HG03196 (cell line): ENCODE data around the gene PPM1M.

Experiments used
- ATAC-seq: cut with Tn5 transposase; IDR thresholded peaks from one replicate; pipeline ENCODE4 v1.9.1; 2021; ENCODE audit not compliant: unreplicated experiment

Gene PPM1M, protein sequence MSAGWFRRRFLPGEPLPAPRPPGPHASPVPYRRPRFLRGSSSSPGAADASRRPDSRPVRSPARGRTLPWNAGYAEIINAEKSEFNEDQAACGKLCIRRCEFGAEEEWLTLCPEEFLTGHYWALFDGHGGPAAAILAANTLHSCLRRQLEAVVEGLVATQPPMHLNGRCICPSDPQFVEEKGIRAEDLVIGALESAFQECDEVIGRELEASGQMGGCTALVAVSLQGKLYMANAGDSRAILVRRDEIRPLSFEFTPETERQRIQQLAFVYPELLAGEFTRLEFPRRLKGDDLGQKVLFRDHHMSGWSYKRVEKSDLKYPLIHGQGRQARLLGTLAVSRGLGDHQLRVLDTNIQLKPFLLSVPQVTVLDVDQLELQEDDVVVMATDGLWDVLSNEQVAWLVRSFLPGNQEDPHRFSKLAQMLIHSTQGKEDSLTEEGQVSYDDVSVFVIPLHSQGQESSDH

DNA sequence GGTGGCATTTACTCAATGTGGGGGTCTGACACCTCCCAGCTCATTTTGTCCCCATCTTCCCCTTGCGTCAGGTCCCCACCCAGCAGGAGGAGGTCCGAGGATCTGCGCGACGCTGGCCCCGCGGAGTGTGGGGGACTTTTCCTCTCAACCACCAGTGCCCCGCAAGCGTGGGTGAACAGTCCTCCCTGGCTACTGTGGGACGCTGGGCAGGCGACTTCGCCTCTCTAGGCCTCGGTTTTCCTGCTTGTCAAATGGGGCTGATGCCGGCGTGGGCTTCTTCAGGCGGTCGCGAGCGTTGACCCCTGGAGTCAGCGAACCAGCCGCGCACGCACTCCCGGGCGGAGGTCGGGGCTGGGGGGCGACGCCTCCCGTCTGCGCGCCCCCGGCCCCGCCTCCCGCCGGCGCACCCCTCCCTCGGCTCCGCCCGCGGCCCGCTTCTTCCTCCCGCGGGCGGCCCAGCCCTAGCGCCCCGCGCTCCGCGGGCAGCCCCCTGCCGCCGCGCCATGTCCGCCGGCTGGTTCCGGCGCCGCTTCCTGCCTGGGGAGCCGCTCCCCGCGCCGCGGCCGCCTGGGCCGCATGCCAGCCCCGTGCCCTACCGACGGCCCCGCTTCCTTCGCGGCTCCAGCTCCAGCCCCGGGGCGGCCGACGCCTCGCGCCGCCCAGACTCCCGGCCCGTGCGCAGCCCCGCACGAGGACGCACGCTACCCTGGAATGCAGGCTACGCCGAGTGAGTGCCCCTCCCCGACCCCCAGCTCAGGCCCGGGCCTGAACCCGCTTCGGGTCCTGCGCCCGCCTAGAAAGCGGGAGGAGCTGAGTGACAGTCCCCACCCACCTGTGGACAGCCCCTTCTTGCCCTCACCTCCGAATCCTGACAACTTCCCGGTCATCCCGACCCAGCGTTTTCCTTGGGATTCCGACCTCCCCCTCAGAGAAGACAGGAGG, at the start of gene PPM1M:
TSS of gene PPM1M (plus strand) at position 438 of the 942 bp plus-strand sequence. CDS start at position 504, 66 bp downstream.
- ATAC-seq = no peak

DNA sequence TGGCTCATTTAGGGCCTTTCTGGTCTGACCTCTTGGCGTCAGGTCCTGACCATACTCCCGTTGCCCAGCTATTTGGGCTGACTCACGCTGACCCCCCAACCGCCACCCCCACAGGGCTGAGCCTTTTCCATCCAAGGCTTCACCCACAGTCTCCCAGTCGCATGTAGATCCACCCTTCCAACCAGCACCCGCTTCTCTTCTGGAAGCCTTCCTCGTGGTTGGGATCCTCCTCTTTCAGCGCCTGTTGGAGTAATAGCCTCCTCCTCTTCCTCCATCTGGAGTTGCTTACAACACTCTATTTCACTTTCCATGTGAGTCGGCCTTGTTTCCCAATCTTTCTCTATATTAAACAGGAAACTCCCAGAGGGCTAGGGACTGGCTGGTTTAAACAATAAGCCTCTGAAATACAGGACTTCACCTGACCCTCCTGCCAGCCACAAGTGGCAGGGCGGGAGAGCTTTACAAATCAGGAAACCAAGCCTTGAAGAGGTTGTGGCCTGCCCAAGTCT, 49.7 kb upstream of the PPM1M start:
- no peak for ATAC-seq

DNA sequence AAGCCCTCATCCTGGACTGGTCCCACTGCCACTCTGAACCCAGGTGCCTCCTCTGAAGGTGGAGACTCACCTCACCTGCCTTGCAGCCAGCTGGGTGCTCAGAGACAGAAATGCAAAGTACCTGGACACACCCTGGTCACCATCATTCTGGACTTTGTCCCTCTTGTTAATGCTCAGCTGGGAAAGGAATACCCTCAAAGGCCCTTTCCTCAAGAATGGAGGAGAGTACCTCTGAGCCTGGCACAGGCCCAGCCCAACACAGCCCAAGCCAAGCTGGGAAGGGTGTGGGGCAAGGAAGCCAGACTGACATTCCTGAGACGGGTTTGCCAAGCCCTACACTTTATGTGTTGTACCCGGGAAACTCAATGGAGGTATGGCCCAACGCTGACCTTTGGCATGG, 48.6 kb upstream of the PPM1M start:
- ATAC-seq = no peak

DNA sequence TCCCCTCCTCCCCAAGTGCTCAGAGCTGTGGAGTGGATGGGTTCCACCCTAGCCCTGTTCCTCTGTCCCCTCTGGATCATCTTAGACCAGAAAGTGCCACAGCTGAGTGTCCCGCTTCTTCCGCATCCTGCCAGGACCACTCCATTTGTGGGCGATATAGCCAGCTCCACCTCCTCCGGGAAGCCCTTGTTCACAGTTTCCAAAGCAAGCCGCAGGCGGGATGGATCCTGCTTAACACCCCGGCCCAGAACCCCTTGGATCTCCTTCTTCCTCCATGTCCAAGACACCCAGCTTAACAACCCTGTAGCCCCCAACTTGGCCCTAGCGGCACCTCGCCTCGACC, 48.1 kb upstream of the PPM1M start:
- ATAC-seq = peak; percentile 2

DNA sequence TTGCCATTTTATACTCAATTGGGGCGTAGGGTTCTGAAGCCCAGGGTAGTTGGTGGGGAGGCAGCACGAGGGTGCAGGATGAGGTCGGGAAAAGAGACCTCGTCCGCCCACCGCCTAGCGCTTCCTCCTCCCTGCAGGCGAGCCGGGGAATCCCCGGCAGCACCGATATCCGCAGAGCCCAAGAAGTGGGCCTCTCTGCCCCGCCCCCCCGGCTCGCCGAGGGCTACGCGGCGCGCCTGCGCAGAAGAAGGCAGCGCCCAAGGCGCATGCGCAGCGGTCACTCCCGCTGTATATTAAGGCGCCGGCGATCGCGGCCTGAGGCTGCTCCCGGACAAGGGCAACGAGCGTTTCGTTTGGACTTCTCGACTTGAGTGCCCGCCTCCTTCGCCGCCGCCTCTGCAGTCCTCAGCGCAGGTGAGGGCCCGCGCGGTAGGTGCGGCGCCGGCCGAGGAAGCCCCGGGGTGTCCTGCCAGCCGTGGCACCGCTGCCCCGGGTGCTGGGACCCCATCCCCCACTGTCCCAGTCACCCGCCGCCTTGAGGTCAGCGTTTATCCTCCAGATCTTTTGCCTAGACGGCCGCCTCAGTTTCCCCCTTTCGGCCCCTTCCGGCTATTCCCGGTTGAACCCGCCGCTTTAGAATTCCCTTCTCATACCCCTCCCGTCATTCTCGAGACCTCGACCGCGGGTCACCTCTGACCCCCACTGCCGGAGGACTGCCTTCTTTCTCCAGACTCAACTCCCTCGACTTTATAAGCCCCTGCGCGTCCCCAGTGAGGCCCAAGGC, 47.5 kb upstream of the PPM1M start, which contains the start of gene ALAS1:
TSS of gene ALAS1 (plus strand) at position 319 of the 784 bp plus-strand sequence. CDS start 1,082 bp downstream, outside the sequence.
- peak; percentile 84 for ATAC-seq

DNA sequence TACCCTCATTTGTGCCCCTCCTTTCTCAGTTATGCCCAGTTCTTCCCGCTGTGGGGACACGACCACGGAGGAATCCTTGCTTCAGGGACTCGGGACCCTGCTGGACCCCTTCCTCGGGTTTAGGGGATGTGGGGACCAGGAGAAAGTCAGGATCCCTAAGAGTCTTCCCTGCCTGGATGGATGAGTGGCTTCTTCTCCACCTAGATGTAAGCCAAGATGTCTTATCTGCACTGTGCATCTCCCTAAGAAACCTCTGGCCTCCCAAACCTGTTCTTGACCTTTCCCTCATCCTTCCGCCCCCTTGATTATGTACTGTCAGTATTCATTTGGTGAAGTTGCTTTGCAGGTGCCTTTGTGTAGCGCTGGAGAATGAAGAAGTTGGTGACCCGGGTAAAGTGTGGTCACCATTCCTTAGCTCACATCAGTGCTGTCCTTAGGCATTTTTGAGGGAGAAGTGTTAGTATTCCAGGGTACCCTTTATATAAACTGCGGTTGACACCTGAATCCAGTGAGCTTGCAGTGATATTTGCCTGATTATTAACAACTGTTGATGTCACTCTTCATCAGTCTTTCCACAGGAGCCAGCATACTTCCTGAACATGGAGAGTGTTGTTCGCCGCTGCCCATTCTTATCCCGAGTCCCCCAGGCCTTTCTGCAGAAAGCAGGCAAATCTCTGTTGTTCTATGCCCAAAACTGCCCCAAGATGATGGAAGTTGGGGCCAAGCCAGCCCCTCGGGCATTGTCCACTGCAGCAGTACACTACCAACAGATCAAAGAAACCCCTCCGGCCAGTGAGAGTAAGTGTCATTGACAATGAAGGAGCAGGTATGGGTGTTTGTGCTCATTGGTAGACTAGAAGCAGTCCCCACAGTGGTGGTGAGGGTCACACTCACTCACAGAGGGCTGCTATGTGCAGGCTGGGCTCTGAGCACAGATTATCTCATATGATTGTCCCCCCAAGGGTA, 46.6 kb upstream of the PPM1M start:
- ATAC-seq = no peak

DNA sequence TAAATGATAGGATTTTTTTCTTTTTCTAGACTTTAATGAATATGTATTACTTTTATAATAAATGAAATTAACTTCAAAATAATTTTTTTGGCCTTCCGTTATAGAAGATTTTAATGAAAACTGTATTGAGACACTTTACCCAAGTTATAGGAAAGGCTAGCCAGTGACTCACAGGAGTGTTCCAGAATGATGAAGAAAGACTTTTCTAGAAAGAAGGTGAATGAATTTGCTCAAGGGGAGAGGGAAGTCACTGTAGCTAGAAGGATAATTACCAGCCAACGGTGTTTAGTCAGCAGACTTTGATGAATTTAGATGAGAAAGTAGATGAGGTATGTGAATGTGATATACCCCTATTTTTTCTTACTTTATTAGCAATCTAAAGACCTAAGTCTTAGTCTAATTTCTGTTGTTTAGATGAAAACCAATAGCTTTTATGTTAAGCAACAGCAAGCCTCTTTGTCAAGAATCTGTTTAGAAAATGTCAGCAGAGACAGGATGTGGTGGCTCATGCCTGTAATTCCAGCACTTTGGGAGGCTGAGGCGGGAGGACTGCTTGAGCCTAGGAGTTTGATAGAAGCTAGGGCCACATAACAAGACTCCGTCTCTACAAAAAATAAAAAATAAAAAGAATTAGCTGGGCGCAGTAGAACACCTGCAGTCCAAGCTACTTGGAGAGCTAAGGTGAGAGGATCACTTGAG, 44.4 kb upstream of the PPM1M start:
- no peak for ATAC-seq

DNA sequence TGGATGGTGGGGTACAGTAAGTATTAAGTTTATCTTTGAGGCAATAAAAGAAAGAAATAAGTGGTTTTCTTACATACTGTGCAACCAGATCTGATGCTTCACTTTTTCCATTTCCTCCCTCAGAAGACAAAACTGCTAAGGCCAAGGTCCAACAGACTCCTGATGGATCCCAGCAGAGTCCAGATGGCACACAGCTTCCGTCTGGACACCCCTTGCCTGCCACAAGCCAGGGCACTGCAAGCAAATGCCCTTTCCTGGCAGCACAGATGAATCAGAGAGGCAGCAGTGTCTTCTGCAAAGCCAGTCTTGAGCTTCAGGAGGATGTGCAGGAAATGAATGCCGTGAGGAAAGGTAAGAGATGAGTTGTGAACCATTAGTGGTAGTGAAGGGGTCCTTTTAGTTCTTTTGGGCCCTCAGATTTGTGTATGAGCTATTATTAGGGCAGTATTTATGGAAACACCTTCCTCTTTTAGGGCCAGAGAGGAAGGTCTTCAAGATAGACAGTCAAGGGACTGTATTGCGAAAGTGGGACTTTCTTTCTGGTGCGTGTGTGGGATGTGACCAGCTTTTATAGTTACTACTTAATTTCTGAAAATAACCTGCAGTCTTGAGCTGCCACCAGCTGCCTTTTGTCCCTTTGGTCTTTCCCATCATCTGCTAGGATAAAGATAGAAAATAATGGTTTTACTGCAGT, 43.0 kb upstream of the PPM1M start:
- ATAC-seq = no peak

DNA sequence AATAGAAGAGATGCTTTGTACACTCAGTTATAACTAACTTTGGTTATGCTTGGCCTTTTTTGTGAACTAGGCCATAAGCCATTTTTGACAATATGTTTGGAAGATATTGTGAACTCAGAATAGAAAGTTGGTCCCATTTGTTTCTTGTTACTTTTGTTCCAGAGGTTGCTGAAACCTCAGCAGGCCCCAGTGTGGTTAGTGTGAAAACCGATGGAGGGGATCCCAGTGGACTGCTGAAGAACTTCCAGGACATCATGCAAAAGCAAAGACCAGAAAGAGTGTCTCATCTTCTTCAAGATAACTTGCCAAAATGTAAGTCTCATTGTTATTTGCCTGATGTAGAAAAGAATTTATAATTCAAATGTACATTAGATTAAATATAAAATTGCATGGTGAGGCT, 41.9 kb upstream of the PPM1M start:
- ATAC-seq = no peak

DNA sequence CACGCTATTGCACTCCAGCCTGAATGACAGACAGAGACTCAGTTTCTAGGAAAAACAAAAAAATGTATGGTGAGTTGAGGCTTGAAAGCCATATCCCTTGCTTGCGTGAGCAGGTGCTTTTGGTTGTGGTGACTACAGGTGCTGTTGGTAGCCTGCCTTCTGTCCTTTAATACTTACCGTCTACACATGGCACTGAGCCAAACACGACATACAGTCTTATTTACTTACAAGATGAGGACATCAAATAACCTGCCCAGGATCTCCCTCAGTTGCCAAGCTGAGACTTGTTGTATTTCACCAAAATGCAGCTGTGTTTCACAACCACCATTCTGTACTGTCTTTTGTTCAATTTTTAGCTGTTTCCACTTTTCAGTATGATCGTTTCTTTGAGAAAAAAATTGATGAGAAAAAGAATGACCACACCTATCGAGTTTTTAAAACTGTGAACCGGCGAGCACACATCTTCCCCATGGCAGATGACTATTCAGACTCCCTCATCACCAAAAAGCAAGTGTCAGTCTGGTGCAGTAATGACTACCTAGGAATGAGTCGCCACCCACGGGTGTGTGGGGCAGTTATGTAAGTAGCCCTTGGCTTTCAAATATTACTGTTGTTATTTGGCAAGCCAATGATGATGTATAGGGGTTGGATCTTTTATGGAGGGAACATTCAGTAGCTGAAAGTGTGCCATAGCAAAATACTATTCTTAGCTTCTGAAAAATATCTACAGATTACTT, 41.1 kb upstream of the PPM1M start:
- ATAC-seq = no peak

DNA sequence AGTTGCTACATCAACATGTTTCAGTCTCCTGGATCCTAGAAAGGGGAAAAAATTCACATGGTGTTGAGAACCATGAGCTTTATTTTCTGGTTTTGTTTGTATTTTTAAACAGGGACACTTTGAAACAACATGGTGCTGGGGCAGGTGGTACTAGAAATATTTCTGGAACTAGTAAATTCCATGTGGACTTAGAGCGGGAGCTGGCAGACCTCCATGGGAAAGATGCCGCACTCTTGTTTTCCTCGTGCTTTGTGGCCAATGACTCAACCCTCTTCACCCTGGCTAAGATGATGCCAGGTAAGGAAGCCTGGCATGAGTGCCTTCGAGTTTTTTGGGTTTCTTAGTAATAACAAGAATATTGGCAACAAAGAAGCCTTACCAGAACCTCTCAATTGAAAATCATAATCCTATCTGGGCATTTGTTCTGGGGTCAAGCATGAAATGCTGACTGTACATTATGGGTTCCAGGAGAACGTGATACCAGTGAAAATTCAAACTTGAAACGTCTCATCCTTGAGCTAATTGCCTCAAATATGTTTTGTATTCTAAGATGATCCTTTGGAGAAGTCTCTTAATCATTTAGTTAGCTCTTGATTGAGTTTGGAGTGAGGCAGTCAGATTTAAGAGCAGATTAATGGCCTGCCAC, 39.7 kb upstream of the PPM1M start:
- ATAC-seq = no peak

DNA sequence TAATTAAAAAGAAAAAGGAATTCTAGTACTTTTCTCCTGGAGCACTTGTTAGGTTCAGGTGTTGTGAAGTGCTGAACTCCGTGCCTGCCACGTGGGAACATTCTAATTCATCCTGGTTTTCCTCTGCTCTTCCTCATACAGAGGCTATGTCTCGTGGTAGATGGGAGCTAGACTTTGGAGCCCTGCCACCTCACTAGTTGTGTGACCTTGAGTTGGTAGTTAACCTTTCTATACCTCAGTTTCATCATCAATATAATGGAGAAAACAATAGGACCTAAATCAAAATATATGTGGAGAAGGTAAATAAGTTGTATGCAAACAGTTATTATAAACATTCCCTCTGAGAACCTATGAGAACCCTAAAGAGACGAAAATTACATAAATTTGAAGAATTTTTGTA, 37.0 kb upstream of the PPM1M start:
- no peak for ATAC-seq

DNA sequence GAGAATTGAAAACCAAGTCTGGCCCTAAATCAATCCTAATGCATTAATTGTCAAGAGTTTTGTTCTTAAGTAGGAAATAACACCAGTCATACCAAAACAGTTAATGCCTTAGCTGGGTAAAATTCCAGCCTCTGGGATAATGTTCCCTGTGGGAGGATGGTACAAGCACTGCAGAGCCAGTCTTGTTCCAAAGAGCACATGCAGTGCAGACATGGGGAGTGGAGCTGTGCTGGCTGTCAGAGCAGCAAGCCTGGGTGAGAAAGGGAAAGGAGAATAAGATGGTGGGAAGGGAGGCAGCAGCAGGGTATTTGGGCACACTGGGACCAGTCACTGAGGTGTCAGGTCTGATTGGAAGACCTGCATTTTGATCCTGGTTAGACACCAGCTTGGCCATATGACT, 35.5 kb upstream of the PPM1M start:
- ATAC-seq = no peak

DNA sequence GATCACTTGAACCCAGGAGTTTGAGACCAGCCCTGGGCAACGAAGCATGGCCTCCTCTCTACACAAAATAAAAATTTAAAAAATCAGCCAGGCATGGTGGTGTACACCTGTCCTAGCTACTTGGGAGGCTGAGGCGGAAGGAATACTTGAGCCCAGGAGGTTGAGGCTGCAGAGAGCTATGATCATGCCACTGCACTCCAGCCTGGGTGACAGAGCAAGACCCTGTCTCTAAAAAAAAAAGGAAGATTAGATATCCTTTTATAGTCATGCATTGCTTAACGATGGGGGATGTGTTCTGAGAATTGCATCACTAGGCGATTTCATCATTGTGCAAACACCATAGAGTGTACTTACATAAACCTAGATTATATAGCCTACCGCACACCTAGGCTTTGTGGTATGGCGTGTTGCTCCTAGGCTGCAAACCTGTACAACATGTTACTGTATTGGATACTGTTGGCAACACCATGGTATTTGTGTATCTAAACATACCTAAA, 35.0 kb upstream of the PPM1M start:
- no peak for ATAC-seq

DNA sequence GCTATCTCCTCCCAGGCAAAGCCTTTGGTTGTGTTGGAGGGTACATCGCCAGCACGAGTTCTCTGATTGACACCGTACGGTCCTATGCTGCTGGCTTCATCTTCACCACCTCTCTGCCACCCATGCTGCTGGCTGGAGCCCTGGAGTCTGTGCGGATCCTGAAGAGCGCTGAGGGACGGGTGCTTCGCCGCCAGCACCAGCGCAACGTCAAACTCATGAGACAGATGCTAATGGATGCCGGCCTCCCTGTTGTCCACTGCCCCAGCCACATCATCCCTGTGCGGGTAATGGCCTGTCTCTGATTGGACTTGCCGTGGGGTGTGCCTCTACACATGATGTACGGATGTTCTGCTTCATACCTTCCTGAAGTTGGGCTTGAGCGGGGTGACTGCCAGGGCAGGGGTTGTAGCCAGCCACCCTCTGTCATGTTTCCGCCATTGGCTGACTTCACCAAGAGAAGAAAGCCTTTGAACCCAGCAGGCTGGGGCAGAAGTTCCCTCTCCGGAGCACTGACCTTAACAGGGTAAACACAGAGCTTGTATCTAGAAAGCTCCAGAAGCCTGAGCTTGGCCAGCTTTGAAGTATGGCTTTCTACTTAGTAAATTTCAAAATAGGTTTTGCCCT, 34.2 kb upstream of the PPM1M start:
- ATAC-seq = no peak

DNA sequence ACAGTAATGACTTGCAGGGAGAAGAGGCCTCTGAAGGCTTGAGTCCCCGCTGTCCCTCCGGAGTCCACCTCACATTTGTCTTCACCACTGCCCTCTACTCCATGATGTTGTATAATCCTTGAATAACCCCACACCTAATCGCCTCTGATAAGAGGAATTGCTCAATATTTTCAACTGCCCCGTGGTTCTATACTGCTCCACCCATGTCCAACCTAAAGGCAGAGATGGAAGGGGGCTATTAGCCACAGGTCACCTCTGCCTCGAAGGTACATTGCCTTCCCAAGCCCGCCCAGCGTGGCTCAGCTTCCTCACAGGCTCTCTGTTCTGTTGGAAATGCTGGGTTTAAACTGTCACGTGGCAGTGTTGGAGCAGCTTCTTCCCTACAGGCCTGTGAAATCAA, 32.6 kb upstream of the PPM1M start:
- no peak for ATAC-seq

DNA sequence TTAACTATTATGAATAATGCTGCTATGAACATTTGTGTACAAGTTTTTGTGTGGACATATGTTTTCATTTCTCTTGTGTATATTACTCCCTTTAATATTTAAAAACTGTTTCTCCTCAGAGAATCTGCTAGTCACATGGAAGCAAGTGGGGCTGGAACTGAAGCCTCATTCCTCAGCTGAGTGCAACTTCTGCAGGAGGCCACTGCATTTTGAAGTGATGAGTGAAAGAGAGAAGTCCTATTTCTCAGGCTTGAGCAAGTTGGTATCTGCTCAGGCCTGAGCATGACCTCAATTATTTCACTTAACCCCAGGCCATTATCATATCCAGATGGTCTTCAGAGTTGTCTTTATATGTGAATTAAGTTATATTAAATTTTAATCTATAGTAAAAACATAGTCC, 31.7 kb upstream of the PPM1M start:
- ATAC-seq = no peak
